ENCODE results near the gene GATA6.
A peak's percentile ranks its signal among the peaks of the same experiment; 100 is the strongest.
"Not testable (repeated sequence)": the region's sequence is repeated elsewhere in the genome, so short reads cannot be mapped to it uniquely, and the experiment has no call there.

GATA6 gene

DNA sequence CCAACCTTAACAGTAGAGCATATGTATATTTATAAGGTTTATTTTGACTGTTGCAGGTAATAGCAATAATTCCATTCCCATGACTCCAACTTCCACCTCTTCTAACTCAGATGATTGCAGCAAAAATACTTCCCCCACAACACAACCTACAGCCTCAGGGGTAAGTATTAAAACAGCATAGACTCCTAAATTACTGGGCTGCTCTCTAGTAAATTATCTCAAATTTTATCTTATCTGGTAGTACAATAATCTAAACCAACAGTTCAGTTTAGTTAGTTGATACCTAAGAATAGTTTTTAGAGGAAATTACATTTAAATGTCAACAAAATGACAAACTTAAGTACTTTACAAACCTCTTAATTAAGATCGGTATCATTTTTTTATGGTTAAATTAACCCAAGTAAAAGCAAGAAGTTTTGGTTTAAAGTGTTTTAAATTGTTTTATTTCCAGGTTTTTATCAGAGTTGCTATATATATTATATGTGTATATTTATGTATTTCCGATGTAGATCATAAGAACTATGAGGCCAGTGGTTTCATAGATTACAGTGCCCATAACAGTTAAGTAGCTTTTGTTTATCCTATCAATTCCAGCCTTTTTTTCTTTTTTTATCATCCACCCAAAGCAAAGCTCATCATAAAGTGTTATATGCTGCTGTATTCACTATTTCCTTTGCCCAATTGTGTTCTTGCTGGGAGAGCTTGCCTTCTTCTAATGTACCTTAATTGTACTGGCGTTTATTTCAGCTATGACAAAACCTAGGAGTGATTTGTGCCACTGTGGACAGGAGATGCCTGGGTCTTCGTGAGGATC lies 13.7 kb downstream of the GATA6 start:
- no peak for DNase-seq (ENCODE audit: low read depth)

DNA sequence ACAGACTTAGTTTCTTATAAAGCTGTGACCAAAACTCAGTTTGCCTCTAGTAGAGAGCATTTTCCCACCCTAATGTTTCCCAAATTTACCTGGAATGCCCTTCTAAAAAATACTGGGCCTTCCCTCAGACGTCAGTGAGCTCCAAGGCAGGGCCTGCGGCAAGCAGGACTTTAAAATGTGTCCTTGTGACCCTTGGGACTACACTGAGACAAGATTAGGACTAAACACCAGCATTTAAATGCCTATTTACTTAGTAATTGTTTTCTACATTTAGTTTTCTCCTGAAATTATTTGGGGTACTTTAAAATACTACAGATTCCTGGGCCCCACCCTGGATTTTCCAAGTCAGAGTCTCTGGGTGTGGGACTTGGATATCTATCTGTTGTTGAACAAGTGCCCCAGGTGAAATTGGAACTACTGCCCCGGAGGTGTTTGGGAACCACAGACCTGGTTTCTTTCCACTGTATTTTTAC lies 14.3 kb downstream of the GATA6 start:
- DNase-seq (ENCODE audit: low read depth): no peak

GRCh38 chr18:22184573-22184972 lies 15.2 kb downstream of the GATA6 start:
- not testable (repeated sequence) for DNase-seq (ENCODE audit: low read depth)

DNA sequence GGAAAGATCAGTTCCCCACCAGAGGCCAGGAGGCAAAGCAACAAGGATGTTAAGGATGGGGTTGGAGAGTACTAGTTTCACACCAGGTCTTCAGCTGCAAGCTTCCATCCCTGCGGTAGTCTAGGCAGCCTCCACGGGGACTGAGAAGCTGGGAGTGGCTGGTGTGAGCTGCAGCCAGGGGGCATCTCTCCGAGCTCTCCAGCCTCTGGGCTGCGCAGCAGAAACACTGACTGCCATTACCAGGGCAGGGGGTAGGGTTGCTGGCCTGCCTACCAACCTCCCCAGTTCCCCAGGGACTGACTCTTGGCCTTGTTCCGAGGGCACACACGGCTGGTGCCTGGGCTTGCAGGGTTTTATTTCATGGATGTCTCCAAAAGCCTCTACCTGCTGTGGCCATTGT lies 15.9 kb downstream of the GATA6 start:
- DNase-seq (ENCODE audit: low read depth): no peak

DNA sequence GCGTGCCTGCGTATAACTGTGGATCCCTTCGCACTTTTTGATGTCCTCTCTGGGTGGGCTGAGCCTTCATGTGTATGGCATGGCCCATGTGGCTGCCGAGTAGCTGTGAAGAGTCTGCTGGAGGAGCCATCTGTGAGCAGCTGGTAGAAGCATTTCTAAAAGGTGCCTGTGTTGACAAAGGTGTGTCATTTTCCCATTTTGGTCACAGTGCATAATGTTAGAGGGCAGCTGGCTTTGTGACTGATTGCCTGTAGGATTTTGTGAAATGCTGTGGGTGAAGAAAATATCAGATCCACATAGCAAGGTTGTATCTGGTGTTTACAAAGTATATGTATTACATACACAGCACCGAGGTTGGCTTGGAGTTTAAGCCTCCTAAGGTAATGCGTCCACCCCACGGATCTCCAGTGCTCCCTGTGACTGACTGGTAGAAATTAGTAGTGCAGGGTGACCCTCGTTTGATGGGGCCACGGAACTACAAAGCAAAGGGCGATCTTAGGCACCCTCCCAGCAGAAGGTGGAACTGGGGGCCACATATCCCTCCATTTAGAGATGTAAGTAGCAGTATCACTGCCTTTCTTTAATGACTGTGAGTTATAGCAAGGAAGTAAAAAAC lies 16.5 kb downstream of the GATA6 start:
- no peak for DNase-seq (ENCODE audit: low read depth)

DNA sequence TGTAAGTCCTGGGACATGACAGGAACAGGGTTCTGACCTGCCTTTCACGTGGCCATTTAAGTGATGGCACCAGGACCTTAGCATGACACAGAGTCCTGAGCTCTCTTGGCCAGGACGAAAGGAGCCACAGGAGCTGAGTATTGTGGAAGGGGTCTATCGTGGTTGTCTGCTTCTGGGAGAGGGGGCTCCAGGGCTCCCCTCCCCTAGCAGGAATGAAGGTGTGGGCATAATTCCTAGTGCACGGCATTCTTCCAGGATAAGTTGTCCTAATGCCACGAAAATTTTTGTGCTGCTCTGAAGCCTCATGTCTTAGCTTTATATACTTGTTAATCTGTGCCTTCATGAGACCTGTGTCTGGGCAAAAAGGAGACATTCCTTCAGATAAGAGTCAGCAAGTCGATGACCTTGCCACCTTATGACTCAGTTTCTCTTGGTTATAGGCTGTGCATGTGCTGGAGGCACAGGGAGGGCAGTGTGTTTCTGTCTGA lies 17.1 kb downstream of the GATA6 start:
- DNase-seq (ENCODE audit: low read depth): no peak

DNA sequence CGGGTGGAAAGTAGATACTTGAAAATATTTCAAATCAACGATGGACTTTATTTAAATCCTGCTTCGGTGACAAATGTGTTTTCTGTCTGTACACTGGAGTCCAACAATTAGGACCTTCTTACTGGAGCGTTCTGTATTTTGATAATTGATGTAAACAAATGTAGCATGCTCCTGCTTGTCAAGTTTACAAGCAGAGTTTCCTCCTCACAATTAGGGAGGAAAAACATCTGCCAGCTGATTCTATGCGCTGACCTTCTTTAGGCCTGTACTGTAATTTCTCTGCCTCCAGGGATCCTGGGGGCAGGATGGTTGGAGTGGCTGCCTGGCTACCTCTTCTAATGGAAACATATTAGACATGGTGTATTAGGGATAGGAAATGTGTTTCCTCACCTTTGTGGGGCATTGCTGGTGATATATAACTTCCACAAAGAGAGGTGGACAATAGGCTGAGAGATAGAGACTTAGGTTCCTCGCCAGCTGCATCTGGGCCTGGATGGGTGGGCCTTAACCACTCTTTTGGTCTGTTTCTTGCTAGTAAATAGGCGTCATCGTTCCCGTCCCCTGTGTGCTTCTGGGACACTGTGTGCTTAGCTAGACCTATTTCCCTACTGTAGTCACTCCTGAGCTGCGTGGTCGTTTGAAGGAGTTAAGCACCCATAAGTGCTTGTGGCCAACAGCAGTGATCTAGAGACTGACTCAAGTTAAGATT lies 19.3 kb downstream of the GATA6 start:
- no peak for DNase-seq (ENCODE audit: low read depth)

DNA sequence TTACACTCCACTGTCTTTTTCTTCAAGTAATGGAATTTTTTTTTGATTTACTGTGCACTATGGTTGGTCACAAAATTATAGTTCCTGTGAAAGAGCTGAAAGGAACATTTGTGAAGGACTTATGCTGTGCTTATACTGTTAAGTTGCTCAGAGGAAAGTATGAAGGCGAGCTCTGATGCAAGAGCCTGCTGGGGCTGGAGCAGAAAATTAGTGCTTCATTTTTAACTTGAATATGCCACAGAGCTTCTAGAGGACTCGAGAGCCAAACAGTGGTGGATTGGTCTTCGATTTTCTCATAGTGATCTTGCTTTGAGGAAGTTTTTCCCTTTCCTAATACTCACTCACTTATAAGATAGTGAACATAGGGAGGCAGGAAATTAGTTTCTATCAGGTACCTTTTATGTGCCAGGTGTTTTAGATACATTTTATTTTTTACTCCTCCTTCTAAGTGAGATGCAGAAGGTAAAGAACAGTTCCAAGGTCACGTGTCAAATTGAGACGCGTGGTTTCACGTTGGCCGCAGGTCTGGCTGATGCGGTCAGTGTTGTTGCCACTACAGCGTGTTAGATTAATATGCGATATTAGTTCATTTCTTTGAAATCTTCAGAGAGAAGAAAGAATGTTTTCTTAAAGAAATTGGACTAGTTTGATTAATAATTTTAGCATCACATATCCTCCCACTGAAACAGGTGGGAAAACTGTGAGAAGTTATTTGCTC lies 20.2 kb downstream of the GATA6 start:
- peak; percentile 69 for DNase-seq (ENCODE audit: low read depth)

GRCh38 chr18:22191346-22191695 lies 21.9 kb downstream of the GATA6 start:
- DNase-seq (ENCODE audit: low read depth): no peak

DNA sequence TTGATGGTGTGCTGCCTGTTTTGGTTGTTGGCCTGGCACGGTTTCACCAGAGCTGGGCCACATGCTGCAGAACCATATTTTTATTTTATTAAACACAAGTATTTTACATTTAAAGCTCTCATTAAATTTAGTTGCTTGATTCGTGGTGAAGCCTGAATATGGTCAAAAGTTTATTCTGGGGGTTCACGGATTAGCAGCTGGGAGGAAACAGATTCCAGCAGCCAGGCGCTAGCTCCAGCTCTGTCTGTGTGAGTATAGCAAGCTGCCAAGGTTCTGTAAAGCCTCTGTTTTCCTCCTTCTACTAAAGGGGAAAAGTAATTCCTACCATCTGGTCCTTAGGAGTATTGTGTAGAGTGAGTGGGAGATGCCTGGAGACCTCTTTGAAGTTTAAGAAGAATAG lies 22.5 kb downstream of the GATA6 start:
- no peak for DNase-seq (ENCODE audit: low read depth)

DNA sequence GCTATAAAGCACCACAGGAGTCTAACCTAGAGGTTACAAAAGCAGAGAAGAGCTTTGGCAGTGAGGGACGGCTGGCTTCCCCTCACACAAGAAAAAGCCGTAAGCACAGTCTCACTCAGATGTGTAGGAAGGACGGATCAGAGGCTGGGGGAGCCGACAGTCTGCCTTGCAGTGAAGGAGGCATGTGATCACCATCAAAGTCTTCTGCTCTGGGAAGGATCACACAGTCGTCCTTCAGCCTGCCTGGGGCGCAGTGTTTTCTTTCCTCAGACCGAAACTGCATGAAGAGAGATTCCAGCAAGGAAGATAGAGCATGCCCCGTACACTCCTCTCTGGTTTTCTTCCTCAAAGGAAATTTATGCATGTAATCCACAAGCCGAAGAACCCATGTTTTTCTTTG lies 24.1 kb downstream of the GATA6 start:
- DNase-seq (ENCODE audit: low read depth): no peak

GRCh38 chr18:22194151-22194598 lies 24.8 kb downstream of the GATA6 start:
- no peak for DNase-seq (ENCODE audit: low read depth)

DNA sequence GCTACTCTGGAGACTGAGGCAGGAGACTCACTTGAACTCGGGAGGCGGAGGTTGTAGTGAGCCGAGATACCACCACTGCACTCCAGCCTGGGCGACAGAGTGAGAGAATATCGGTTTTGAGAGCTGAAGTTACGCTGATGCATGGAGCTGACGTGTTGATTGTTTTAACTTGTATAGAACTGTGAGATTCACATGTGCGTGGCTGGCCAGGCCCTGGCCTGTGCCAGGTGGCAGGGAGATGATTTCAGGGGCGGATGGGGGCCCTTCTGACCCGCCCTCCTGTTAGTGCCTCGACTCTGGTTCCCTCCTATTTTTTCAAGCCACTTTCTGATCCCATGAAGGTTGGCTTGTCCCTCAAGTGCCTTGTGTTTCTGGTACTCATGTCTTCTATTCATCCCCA lies 25.7 kb downstream of the GATA6 start:
- DNase-seq (ENCODE audit: low read depth): no peak

- not testable (repeated sequence) for DNase-seq (ENCODE audit: low read depth)
Observed at GRCh38 chr18:22196943-22197342, 27.6 kb downstream of the GATA6 start.

- DNase-seq (ENCODE audit: low read depth): no peak
Observed at GRCh38 chr18:22197668-22198067, 28.3 kb downstream of the GATA6 start.

DNA sequence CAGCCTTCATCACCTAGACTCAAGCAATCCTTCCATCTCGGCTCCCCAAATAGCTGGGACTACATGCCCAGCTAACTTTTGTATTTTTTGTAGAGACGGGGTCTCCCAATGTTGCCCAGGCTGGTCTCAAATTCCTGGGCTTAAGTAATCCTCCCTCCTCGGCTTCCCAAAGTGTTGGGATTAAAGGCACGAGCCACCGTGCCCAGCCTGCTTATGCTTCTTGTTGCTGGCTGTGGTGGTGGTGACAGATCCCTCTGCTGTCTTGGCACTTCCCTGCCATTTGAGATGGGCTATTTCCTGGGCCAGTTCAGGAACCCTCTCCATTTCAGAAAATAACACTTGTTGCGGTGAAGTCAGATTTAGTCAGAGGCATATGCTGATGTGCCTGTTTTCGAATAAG lies 28.8 kb downstream of the GATA6 start:
- DNase-seq (ENCODE audit: low read depth): no peak

GRCh38 chr18:22199005-22199404 lies 29.6 kb downstream of the GATA6 start:
- no peak for DNase-seq (ENCODE audit: low read depth)

DNA sequence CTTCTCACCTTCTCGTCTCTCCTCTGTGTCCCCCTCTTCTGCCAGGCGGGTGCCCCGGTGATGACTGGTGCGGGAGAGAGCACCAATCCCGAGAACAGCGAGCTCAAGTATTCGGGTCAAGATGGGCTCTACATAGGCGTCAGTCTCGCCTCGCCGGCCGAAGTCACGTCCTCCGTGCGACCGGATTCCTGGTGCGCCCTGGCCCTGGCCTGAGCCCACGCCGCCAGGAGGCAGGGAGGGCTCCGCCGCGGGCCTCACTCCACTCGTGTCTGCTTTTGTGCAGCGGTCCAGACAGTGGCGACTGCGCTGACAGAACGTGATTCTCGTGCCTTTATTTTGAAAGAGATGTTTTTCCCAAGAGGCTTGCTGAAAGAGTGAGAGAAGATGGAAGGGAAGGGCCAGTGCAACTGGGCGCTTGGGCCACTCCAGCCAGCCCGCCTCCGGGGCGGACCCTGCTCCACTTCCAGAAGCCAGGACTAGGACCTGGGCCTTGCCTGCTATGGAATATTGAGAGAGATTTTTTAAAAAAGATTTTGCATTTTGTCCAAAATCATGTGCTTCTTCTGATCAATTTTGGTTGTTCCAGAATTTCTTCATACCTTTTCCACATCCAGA lies 31.3 kb downstream of the GATA6 start:
- no peak for DNase-seq (ENCODE audit: low read depth)

GRCh38 chr18:22203035-22203434 lies 33.6 kb downstream of the GATA6 start:
- DNase-seq (ENCODE audit: low read depth): no peak

- DNase-seq (ENCODE audit: low read depth): no peak
Observed at GRCh38 chr18:22203536-22204213, 34.3 kb downstream of the GATA6 start.

GRCh38 chr18:22204214-22204536 lies 34.8 kb downstream of the GATA6 start:
- DNase-seq (ENCODE audit: low read depth): no peak
